Fibroblast of skin of scalp (primary cell): ENCODE results near the gene TXNDC12.

Source experiments
- DNase-seq: peaks from one replicate; pipeline ENCODE4 v3.0.0-alpha.2; 2013

The TXNDC12 gene

DNA sequence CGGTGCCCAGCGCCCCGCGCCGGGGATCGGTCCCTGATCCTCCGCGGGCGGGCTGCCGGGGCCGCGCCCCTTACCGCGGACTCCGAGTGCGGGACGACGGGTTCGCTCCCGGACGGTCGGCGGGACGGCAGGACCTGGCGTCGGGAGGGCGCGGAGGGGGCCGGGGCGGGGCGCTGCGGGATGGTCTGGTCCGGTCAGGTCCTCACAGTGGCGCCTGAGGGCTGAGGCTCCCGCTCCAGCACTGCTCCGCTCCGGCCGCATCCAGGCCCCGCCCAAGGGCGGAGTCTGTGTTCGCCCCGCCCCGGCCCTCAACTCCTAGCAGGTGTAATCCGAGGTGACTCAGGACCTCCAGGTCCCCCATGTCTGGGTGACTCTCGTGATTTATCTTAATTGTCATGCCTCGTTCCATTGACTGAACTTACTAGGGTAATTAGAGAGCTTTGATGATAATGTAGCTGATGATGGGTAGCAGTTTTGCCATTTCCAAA lies 64.5 kb downstream of the TXNDC12 start, which contains the start of gene RAB3B:
RAB3B (minus strand) TSS at position 223 of the 488 bp plus-strand sequence. CDS start 13,583 bp downstream, outside the sequence.
- DNase-seq = peak; percentile 65

DNA sequence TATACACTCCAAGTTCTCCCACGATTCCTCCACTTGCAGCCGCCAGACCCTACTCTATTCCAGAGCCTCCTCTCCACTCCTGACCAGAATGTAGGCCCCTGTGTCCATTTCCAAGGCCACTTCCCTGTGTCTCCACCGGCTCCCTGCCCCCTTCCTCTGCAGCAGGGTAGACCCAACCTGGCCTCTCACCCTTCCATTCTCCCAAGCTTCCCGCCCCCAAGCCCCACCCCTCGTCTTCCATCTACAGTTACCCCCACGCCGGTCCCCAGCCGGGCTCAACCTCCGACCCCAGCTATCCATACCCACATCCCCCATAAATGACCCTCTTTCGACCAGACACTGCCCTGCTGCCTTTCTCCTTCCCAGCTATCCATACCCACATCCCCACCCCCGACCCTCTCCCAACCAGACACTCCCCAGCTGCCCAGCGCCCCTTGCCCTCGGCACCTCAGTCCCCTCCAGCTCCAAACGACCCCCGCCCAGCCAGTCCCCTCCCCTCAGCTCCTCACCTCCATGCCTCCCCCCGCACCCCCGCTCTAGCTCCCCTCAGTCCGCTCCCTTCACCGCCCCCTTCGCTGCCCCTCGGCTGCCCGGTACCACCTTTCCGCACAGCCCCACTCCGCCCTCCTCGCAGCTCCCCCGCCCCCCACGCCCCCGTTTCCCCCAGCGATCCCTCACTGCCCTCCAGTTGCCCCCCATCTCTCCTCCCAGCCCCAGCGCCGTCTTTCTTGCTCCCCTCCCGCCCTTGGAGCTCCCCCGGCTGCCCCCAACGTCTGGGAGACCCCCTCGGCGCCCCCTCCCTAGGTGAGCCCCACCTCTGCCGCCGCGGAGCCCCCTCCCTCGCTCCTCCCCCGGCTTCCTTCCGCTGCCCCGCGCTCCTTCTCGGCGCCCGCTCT lies 65.2 kb downstream of the TXNDC12 start:
- DNase-seq = no peak

DNA sequence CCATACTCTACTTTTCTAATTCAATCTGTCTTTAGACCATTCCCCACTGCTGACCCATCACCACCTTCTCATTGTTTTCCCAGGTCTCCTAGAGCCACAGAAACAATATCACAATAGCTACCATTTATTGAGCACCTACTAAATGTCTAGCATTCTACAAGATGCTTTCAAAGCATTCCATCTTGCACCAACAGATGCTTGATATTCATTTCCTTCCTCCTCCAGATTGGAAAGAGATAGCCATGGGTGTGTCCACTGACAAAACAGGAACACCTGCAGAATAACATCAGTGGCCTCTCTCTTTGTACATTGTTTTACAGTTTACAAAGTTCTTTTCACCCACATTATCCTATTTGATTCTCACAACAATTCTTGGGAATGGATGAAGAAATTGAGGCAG lies 66.7 kb downstream of the TXNDC12 start:
- no peak for DNase-seq

DNA sequence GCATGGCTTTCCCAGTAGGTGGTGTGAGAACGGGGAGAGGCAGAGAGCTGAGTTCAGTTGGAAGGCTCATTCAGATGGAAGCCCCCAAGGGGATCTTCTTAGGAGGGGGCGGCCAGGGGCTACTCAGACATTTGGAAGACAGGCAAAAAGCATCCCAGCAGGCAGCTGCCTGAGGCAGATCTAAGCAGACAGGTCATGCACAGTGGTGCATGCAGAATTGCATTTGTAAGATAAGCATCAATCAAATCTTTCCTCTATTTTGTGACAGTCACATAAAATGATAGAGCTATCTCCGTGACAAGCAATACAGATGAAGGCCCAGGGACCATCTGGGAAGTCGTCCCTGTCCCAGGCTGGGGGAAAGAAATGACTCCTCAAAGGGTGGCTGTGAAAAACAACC lies 68.3 kb downstream of the TXNDC12 start:
- no peak for DNase-seq

DNA sequence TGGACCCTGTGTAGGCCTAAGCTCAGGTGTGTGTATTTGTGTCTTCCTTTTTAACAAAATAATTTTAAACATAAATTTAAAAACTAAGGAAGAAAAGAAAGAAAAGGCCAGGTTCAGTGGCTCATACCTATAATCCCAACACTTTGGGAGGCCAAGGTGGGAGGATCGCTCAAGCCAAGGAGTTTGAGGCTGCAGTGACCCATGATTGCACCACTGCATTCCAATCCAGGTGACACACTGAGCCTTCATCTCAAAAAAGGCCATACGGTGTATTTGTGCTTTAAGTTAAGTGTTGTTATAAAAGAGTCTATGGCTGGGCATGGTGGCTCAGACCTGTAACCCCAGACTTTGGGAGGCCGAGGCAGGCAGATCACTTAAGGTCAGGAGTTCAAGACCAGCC lies 72.8 kb downstream of the TXNDC12 start:
- DNase-seq = no peak

DNA sequence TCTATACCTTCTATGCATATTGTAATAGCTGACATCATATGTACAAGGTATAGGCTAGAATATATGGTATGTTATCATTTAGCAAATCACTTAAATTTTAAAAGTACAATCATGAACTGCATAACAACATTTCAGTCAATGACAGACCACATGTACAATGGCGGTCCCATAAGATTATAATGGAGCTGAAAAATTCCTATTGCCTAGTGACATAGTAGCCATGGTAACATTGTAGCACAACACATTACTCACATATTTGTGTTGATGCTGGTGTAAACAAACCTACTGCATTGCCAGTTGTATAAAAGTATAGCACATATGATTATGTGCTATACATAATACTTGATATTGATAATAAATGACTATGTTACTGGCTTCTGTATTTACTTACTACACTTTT lies 73.4 kb downstream of the TXNDC12 start:
- DNase-seq = no peak

DNA sequence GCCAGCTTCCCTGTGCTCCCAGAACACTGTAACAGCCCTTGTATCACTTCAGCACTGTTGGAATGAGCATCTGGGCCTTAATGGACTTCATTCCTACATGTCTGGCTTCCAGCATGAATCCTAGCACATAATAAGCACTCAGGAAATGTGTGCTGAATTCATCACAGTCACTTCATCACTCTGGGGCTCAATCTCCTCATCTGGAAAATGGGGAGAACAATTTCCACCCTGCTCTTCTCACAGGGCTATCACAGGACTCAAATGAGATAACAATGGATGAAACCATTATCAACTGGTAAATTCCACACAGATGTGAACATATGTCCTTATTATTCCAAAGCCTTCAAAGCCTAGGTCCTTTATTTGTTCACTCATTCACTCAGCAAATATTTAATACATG lies 76.9 kb downstream of the TXNDC12 start:
- no peak for DNase-seq

DNA sequence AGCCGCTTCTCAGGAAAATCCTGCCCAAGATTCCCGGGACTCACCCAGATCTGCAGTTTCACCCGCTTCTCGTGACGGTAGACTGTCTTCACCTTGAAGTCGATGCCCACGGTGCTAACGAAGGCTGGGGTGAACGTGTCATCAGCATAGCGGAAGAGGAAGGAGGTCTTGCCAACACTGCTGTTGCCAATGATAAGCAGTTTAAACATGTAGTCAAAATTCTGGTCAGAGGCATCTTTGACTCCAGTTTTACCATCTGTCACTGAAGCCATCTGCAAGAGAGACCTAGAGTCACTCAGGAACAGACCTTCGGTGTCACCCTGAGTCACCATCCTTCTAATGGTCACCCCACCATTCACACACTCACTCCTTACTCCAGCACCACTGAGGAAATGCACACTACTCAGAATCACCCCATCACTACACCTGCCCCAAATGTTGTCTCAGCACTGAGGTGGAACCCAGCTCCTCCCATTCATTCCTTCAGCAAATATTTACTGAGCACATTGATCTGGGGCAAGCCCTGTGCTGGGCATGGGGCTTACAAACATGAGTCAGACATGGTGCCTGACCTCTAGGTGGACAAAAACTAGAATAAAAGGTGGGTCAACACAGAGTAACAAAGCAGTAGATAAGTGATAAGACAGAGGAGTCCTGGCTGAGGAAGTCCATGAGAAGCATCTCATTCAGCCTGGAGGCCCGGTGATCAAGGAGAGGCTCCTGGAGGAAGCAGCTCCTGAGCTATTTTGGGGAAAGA lies 78.0 kb downstream of the TXNDC12 start:
- no peak for DNase-seq

DNA sequence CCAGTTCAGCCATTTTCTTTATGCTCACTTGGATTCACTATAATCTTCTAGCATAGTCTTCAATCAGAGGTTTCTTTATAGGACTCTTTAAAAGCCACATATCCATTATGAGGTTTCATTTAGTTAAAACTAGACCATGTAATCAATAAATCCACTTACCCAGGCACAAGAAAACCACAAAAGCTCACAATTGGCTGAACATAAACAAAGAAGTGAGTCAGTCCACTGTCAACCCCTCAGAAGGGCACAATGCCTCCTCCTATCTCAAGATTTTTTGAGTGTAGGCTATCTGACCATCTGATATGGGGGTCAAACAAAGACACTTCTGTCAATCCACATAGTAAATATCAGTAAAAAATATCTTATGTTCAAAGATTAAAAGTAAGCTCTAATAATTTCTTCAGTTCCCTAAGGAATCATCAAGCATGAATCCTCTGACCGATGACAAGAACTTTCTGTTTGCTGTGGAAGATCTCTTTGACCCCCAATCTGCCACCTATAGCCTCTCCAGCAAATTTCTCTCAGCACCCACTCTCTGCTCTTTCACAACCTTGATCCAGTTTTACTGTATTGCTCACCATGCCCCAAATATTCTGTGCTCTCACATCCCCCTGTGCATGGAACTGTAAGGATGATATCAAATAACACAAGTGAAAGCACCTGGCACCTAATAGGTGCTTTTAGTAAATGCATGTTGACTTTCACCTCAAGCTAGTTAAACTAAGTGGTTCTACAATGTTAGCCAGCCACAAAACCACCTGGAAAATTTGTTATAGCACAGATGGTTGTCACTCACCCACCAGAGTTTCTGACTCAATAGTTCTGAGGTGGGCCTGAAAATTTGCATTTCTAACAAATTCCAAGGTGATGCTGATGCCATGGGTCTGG lies 81.2 kb downstream of the TXNDC12 start:
- DNase-seq = no peak
